Spleen (tissue), 10 donors: ENCODE results near the gene FBXO21. TPM values are rescaled to one million over a fixed set of nuclear protein-coding genes. Genes with fewer than 3 reads are reported as not detected.

ENCODE experiments used
- polyA plus RNA-seq, 3 donors: library from polyadenylated mRNA; stranded (reverse); fragments of 200-250 nt; gene quantifications; one replicate each; pipeline ENCODE4 v1.2.1, GENCODE V29; 2013
- total RNA-seq, 7 donors: library from RNA; depleted of rRNA in 3 of 7; stranded (reverse); fragments of >200 nt in 3 of 7; fragmentation: NEBNext Ultra II Directional in 4 of 7; extraction: Animal tissue kit (Norgen Biotek cat#: 25700) in 4 of 7; gene quantifications; one replicate each; pipeline versions ENCODE4 v1.1.0 to v1.2.1, GENCODE V29; 2016 to 2021
- donor health status: healthy with polysubstance abuse.
- donor health status: DM: no; HTN: no; CAD: no; lungs with moderate emphysema.
- donor health status: DM: no; HTN: no; CAD: no.
- donor health status: Bipolar disorder and iron deficiency.
- donor health status: healthy.
- donor health status: DM: no; HTN: no; CAD: no.
- donor health status: DM: yes; HTN: yes; CAD: no.

The FBXO21 gene
- total and polyA plus RNA-seq, 10 donors: 6.3 to 130 (median 39.2) TPM

Other genes starting within 250 kb of the FBXO21 start
- gene TESC, start 91.1 kb downstream of the FBXO21 start, total RNA-seq: 10 to 100 TPM in 5 of 7 donors, 1 to 10 TPM in 2; 5.5 to 26.9 (median 20.3) TPM
- gene TESC, start 91.1 kb downstream of the FBXO21 start, polyA plus RNA-seq: 10 to 100 TPM in 2 of 3 donors, 1 to 10 TPM in 1; 5.5 to 16.1 (median 10.9) TPM
- gene NOS1, start 171.2 kb upstream of the FBXO21 start, total RNA-seq: under 1 TPM in 1 of 7 donors, not detected in 6; 0.22 TPM
- under 1 TPM; 0.03 to 0.04 (median 0.03) TPM for gene NOS1, start 171.2 kb upstream of the FBXO21 start, polyA plus RNA-seq